Coronary artery (tissue), 2 donors: ENCODE results near the gene XAF1.
A peak's percentile ranks its signal among the peaks of the same experiment; 100 is the strongest.

Source experiments
- DNase-seq: peaks from one replicate; pipeline ENCODE4 v3.0.0-alpha.2; 2017; ENCODE audit warnings: low spot score
- H3K27ac ChIP-seq, 2 donors: fragments of 200-600 bp; sonication (generic); one replicate each; pipeline ENCODE4 v1.5.1; 2016 to 2019
- H3K4me3 ChIP-seq: fragments of 200-600 bp; sonication (generic); 2 replicates; pipeline ENCODE4 v1.5.1; 2016; ENCODE audit warnings: mild to moderate bottlenecking, moderate library complexity
- CTCF ChIP-seq: fragments of 200-600 bp; sonication (generic); IDR thresholded peaks from one replicate; pipeline ENCODE4 v1.5.1; 2019; ENCODE audit warnings: antibody characterized with exemption

XAF1 gene

GRCh38 chr17:6755731-6756184 lies at the start of gene XAF1:
XAF1 (plus strand) TSS chr17:6756046; CDS start chr17:6756079, 33 bp downstream.
- peak within 1 kb of the TSS; percentile 71 for H3K4me3 ChIP-seq
- no peak for DNase-seq
- no peak for TF ChIP-seq CTCF
- H3K27ac ChIP-seq = peak within 1 kb of the TSS; percentile 71 to 89

GRCh38 chr17:6706499-6706898 lies 49.3 kb upstream of the XAF1 start:
- DNase-seq = no peak
- Histone ChIP-seq H3K27ac (no peak overlapping the region), H3K4me3 (no peak overlapping the region)
- TF ChIP-seq CTCF = no peak

- H3K4me3 ChIP-seq = no peak overlapping the region
- no peak for TF ChIP-seq CTCF
- H3K27ac ChIP-seq = no peak overlapping the region
- peak; percentile 53 for DNase-seq
These were observed 48.9 kb upstream of the XAF1 start for GRCh38 chr17:6706996-6707395.

- Histone ChIP-seq H3K27ac (no peak overlapping the region), H3K4me3 (no peak overlapping the region)
- DNase-seq = no peak
- TF ChIP-seq CTCF = no peak
These were observed 47.4 kb upstream of the XAF1 start for GRCh38 chr17:6708357-6708961.

GRCh38 chr17:6710317-6710716 lies 45.5 kb upstream of the XAF1 start:
- Histone ChIP-seq H3K4me3 (no peak overlapping the region), H3K27ac (no peak overlapping the region)
- no peak for DNase-seq
- no peak for TF ChIP-seq CTCF

GRCh38 chr17:6711081-6711674 lies 44.7 kb upstream of the XAF1 start:
- no peak overlapping the region for H3K27ac ChIP-seq
- TF ChIP-seq CTCF = no peak
- no peak for DNase-seq
- no peak overlapping the region for H3K4me3 ChIP-seq

GRCh38 chr17:6711681-6712057 lies 44.2 kb upstream of the XAF1 start:
- Histone ChIP-seq H3K27ac (no peak overlapping the region), H3K4me3 (no peak overlapping the region)
- TF ChIP-seq CTCF = no peak
- DNase-seq = no peak
